Keratinocyte (primary cell): Measurements from ENCODE around the gene PKNOX2. TPM values are rescaled to one million over a fixed set of nuclear protein-coding genes. Genes with fewer than 3 reads are reported as not detected.

ENCODE experiments used
- DNase-seq: peaks from one replicate; pipeline ENCODE4 v3.0.0-alpha.2; 2011; ENCODE audit warnings: low read depth, missing footprints, low spot score
- FAIRE-seq: peaks from 2 replicates; lab custom pipeline; 2011; peaks lifted over from hg19 to GRCh38; lab: Jason Lieb, UNC
- H2AFZ ChIP-seq: 2 replicates; pipeline ENCODE4 v1.6.0; 2012; ENCODE audit warnings: low read length, control low read depth, inconsistent platforms; ENCODE audit not compliant: control insufficient read depth
- H3K27ac ChIP-seq: 2 replicates; pipeline ENCODE4 v1.5.1; 2011; ENCODE audit warnings: low read length; ENCODE audit not compliant: control insufficient read depth, insufficient read depth
- H3K27me3 ChIP-seq: 3 replicates; pipeline ENCODE4 v1.6.0; 2011; ENCODE audit warnings: low read length; ENCODE audit not compliant: control insufficient read depth, insufficient read depth; ENCODE audit errors: extremely low read depth
- H3K36me3 ChIP-seq, 2 experiments: 2 replicates in 1 of 2; 3 replicates in 1 of 2; pipeline ENCODE4 v1.5.1; 2011; ENCODE audit warnings: low read length in 2 of 2, mild to moderate bottlenecking in 1 of 2; ENCODE audit not compliant: control insufficient read depth in 2 of 2, insufficient read depth in 2 of 2; ENCODE audit errors: extremely low read depth in 1 of 2
- H3K4me1 ChIP-seq: 3 replicates; pipeline ENCODE4 v1.5.1; 2011; ENCODE audit warnings: low read length; ENCODE audit not compliant: control insufficient read depth, insufficient read depth; ENCODE audit errors: extremely low read depth
- H3K4me2 ChIP-seq: 3 replicates; pipeline ENCODE4 v1.6.0; 2011; ENCODE audit warnings: low read depth, low read length; ENCODE audit not compliant: control insufficient read depth, insufficient read depth; ENCODE audit errors: extremely low read depth
- H3K4me3 ChIP-seq, 3 experiments: fragments of 200-600 bp in 1 of 3; sonication (generic) in 1 of 3; 2 replicates in 2 of 3; 3 replicates in 1 of 3; pipeline ENCODE4 v1.5.1; 2011 to 2016; ENCODE audit warnings: low read length in 3 of 3, mild to moderate bottlenecking in 3 of 3, control low read depth in 2 of 3, inconsistent platforms in 1 of 3, low read depth in 1 of 3, mixed read lengths in 1 of 3, mixed run types in 1 of 3, moderate library complexity in 1 of 3; ENCODE audit not compliant: control insufficient read depth in 2 of 3, insufficient read depth in 2 of 3; ENCODE audit errors: extremely low read depth in 1 of 3
- H3K79me2 ChIP-seq: 2 replicates; pipeline ENCODE4 v1.6.0; 2012; ENCODE audit warnings: low read length; ENCODE audit not compliant: control insufficient read depth, insufficient read depth
- H3K9ac ChIP-seq: 3 replicates; pipeline ENCODE4 v1.6.0; 2011; ENCODE audit warnings: low read length; ENCODE audit not compliant: control insufficient read depth, insufficient read depth; ENCODE audit errors: extremely low read depth
- H3K9me1 ChIP-seq: 3 replicates; pipeline ENCODE4 v1.6.0; 2011; ENCODE audit warnings: low read length; ENCODE audit not compliant: control insufficient read depth, insufficient read depth; ENCODE audit errors: extremely low read depth
- H3K9me3 ChIP-seq: 2 replicates; pipeline ENCODE4 v1.5.1; 2012; ENCODE audit warnings: low read depth, low read length; ENCODE audit not compliant: control insufficient read depth
- H4K20me1 ChIP-seq: 3 replicates; pipeline ENCODE4 v1.6.0; 2011; ENCODE audit warnings: low read length; ENCODE audit not compliant: control insufficient read depth, insufficient read depth; ENCODE audit errors: extremely low read depth
- EZH2 ChIP-seq: IDR thresholded peaks from one replicate; pipeline ENCODE4 v1.6.1; 2012; ENCODE audit warnings: inconsistent platforms, mild to moderate bottlenecking, low read length, moderate library complexity
- dilution Hi-C: fragments of 300-500 bp; cut with MboI; formaldehyde crosslinking; loops from one replicate; pipeline ENCODE4 v1.7.0; 2020; ENCODE audit warnings: low sequenced_read_pairs; ENCODE audit not compliant: extremely low pct_ligation_motif_present
- polyA plus RNA-seq, 5 experiments: library from polyadenylated mRNA; depleted of rRNA in 3 of 5; stranded (reverse) in 3 of 5; stranded (forward) in 1 of 5; unstranded in 1 of 5; fragments of >200 nt; gene quantifications; 1 replicate in 1 of 5; 2 replicates in 3 of 5; 3 replicates in 1 of 5; pipeline versions ENCODE4 v1.2.1 to v1.2.3, GENCODE V29; 2011 to 2012; ENCODE audit warnings: missing spikeins in 2 of 5, low read depth in 1 of 5, low replicate concordance in 1 of 5
- TF ChIP-seq, protein P1 (sequence below), 3 experiments: IDR thresholded peaks in 1 of 3; conservative IDR thresholded peaks in 1 of 3; optimal IDR thresholded peaks in 1 of 3; 2 replicates in 2 of 3; 3 replicates in 1 of 3; pipeline versions ENCODE3 to v1.5.1; 2011; ENCODE audit warnings: low read length in 3 of 3, mild to moderate bottlenecking in 3 of 3, moderate library complexity in 2 of 3, control low read depth in 1 of 3, inconsistent platforms in 1 of 3; ENCODE audit not compliant: insufficient read depth in 2 of 3; ENCODE audit errors: extremely low read depth in 1 of 3

PKNOX2 gene
- polyA plus RNA-seq, 1 donor (not counting 4 experiments of a cell fraction or from before 2014, with no cell fraction given) = 0.05 TPM

DNA sequence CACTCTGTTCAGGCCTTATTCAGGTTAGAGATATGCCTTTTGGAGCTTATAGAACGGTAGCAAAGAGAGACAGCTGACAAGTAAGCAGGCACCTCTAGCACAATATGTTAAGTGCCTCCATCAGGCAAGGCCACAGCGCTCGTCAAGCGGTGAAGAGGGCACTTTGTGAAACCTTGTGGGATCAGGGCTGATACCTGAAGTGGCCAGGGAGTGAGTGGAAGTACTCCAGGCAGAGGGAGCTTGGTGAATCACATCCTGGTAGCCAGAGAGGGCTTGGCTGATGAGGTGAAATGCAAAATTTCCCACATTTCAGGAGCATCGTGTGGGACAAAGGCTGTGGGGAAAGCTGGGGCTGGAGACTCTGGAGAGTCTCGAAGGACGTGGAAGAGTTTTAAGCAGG lies 87.4 kb downstream of the PKNOX2 start:
- no peak for FAIRE-seq

DNA sequence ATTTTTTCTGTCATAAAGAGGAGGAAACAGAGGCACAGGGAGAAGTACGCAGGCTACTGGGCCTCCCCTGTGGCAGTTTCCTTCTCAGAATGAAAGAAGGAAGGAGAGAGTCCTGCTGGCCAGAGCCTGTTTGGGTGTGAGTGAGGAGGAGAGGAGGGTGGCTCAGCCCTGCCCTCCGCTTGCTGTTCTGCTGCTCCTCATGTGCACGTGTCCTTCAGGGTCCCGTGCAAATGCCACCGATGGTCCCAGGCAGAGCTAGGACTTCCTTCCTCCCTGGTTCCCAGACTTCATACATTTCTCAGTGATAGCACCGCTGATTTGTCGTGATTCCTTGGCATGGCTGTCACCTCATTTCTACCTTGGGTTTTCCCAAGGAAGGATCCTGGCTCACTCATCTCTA lies 88.7 kb downstream of the PKNOX2 start:
- no peak for FAIRE-seq
- TF ChIP-seq, protein P1, sequence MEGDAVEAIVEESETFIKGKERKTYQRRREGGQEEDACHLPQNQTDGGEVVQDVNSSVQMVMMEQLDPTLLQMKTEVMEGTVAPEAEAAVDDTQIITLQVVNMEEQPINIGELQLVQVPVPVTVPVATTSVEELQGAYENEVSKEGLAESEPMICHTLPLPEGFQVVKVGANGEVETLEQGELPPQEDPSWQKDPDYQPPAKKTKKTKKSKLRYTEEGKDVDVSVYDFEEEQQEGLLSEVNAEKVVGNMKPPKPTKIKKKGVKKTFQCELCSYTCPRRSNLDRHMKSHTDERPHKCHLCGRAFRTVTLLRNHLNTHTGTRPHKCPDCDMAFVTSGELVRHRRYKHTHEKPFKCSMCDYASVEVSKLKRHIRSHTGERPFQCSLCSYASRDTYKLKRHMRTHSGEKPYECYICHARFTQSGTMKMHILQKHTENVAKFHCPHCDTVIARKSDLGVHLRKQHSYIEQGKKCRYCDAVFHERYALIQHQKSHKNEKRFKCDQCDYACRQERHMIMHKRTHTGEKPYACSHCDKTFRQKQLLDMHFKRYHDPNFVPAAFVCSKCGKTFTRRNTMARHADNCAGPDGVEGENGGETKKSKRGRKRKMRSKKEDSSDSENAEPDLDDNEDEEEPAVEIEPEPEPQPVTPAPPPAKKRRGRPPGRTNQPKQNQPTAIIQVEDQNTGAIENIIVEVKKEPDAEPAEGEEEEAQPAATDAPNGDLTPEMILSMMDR (optimal IDR thresholded peaks at IDR 0.05 in 1 of 3, IDR thresholded peaks at IDR 0.05 in 1 of 3, conservative IDR thresholded peaks at IDR 0.05 in 1 of 3; ENCODE audit: extremely low read depth in 1 of 3, insufficient read depth in 2 of 3, low read length in 3 of 3) = no peak
- no peak for TF ChIP-seq EZH2
- no peaks in the 10 kb centered on the region for H3K9me3 ChIP-seq
- H3K4me1 ChIP-seq = no peaks in the 10 kb centered on the region
- no peaks in the 10 kb centered on the region for H3K9me1 ChIP-seq
- no peaks in the 10 kb centered on the region for H3K36me3 ChIP-seq
- no peak for DNase-seq
- no peaks in the 10 kb centered on the region for H4K20me1 ChIP-seq
- no peaks in the 10 kb centered on the region for H3K79me2 ChIP-seq
- H3K9ac ChIP-seq = no peak overlapping the region
- no peak overlapping the region for H2AFZ ChIP-seq
- dilution Hi-C loops = no loop called here
- no peaks in the 10 kb centered on the region for H3K27me3 ChIP-seq
- H3K4me2 ChIP-seq = no peak overlapping the region
- H3K4me3 ChIP-seq = no peak overlapping the region
- H3K27ac ChIP-seq = no peak overlapping the region

More for the DNA sequence above, 87.4 kb downstream of the PKNOX2 start:
- no peaks in the 10 kb centered on the region for H3K4me1 ChIP-seq
- H3K4me3 ChIP-seq = no peak overlapping the region
- no peaks in the 10 kb centered on the region for H3K36me3 ChIP-seq
- DNase-seq = no peak
- dilution Hi-C loops = no loop called here
- H3K4me2 ChIP-seq = no peak overlapping the region
- H4K20me1 ChIP-seq = no peaks in the 10 kb centered on the region
- H3K9ac ChIP-seq = no peak overlapping the region
- no peaks in the 10 kb centered on the region for H3K79me2 ChIP-seq
- no peaks in the 10 kb centered on the region for H3K9me3 ChIP-seq
- no peaks in the 10 kb centered on the region for H3K27me3 ChIP-seq
- no peaks in the 10 kb centered on the region for H3K9me1 ChIP-seq
- H3K27ac ChIP-seq = no peak overlapping the region
- no peak overlapping the region for H2AFZ ChIP-seq
- TF ChIP-seq EZH2 = no peak
- TF ChIP-seq, protein P1 (optimal IDR thresholded peaks at IDR 0.05 in 1 of 3, IDR thresholded peaks at IDR 0.05 in 1 of 3, conservative IDR thresholded peaks at IDR 0.05 in 1 of 3; ENCODE audit: extremely low read depth in 1 of 3, insufficient read depth in 2 of 3, low read length in 3 of 3) = no peak
